ENCODE results near the gene UBE2F.

The UBE2F gene

DNA sequence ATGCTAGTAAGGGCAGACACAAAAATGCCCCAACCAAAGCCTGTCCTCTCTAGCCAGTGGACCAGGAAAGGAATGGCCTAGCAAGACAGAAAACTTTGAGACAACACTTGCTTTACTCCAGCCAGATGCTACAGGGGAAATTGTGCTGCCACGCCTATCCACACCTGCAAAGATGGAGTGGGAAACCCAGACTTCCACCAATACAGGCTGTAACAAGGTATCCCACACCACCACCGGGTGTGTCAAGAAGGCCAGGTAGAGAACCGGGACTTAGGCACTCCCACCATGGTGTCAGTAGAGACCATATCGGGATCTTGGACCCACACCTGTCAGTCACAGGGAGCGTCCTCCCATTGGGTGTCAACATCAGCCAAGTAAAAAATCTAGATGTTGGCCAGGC is 117.1 kb downstream of the UBE2F start:
- no peak for DNase-seq

DNA sequence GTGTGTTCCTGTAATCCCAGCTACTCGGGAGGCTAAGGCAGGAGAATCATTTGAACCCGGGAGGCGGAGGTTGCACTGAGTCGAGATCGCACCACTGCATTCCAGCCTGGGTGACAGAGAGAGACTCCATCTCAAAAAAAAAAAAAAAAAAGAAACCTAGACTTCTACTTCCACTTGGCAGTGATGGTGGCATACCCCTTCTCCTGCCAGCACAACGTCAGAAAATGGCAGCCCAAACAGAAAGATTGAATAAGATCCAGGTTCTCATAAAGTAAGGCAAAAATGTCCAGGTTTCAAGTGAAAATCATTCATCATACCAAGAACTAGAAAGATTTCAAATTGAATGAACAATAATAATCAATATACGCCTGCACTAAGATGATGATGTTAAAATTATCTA is 117.9 kb downstream of the UBE2F start:
- DNase-seq = no peak

DNA sequence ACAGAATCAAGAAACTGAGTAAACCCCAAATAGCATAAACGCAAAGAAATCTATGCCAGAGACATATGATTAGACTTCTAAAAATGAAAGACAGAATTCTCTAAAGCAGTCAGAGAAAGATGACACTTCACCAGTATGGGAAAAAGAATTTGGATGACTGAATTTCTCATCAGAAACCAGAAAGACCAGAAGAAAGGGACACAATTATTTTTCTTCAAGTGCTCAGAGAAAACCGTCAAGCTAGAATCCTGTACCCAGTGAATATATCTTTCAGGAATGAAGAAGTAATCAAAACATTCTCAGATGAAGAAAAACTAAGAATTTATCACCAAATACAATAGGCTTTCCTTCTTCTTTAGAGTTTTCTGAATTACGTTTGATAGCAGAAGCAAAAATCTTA is 119.1 kb downstream of the UBE2F start:
- DNase-seq = no peak

DNA sequence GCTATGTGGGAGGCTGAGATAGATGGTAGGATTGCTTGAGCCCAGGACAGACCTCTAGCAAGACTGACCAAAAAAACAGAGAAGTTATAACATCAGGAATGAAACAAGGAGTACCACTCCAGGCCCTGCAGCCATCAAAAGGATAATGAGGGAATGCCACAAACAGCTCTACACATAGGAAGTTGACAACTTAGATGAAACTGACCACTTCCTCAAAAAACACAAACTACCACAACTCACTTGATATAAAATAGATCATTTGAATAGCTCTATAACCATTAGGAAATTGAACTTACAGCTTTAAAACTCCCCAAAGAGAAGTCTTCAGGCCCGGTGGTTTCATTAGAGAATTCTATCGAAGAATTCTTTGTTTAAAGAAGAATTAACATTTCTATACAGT is 120.4 kb downstream of the UBE2F start:
- no peak for DNase-seq

DNA sequence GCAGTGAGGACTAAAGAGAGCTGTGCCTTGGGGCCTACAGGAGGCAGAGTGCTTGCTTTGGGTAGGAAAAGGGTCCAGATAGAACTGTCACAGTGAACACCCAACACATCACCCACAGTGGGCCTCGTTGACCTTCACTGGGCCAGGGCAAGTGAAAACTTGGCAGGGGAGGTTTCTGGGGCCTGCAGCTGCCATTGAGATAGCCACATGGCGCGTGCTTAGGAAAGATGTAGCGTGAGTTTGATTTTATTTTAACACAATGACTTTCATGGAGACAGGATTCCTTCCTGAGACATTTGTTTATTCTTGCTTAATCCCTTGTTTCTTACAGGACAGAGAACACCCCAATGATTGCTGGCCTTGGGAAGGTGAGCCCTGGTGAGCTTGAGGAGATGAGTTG is 124.1 kb downstream of the UBE2F start:
- DNase-seq = no peak

DNA sequence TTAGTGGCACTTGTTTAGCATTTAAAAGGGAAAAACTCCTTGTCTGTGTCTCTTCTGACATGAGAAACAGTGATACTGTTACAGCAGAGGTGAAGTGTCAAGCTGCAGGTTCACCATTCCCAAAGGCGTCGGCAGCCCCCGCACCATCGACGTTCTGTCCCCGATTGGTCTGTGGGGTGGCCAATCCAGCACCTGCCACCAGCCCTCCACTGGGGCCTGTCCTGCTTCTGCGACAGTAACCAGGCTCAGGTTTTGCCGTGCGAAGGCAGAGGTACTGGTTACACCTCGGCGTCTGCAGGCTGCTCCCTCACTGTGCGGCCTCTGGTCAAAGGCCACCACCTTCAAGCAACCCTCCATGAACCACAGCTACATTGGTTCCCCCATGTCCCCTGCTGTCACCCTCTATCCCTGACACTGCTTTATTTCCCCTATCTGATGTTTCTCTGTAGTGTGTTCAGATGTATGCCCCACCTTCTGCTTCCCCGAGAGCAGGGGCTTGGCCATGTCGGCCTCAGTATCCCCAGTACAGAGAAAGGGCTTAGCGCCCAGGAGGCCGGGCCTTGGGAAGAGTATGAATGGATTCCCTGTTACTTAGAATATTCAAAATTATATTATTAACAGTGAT is 124.7 kb downstream of the UBE2F start:
- DNase-seq = no peak

Data from right forelimb (tissue), 1 donor.